ENCODE measurements around the gene FOXE1.

Gene FOXE1

DNA sequence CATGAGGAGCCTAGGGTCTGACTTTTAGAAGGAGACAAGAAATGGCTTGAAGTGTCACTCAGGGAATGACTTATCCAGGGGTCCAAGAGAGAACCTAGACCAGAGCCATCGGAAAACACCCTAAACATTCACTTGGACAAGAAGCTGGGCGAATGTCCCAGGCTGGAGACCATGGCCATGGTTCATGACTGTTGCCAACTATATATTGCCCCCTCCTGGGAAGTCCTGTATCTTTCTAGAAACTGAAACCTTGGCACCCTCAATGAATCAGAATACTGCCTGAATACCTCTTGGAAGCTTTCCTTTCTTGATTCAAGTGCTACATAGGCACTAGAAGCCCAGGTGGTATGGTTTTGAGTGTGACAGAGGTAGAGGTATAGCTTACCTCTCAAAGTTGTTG, 39.4 kb downstream of the FOXE1 start:
- DNase-seq (ENCODE audit: low read depth in 1 of 2, low spot score in 1 of 2): no peak
- Histone ChIP-seq H3K4me3 (replicated peaks; ENCODE audit: insufficient read depth, low read length) (no peak overlapping the region), H3K27ac (replicated peaks) (no peak overlapping the region), H3K27me3 (ENCODE audit: insufficient read depth, poor library complexity, severe bottlenecking) (no peaks in the 10 kb centered on the region)
- TF ChIP-seq, protein P1, sequence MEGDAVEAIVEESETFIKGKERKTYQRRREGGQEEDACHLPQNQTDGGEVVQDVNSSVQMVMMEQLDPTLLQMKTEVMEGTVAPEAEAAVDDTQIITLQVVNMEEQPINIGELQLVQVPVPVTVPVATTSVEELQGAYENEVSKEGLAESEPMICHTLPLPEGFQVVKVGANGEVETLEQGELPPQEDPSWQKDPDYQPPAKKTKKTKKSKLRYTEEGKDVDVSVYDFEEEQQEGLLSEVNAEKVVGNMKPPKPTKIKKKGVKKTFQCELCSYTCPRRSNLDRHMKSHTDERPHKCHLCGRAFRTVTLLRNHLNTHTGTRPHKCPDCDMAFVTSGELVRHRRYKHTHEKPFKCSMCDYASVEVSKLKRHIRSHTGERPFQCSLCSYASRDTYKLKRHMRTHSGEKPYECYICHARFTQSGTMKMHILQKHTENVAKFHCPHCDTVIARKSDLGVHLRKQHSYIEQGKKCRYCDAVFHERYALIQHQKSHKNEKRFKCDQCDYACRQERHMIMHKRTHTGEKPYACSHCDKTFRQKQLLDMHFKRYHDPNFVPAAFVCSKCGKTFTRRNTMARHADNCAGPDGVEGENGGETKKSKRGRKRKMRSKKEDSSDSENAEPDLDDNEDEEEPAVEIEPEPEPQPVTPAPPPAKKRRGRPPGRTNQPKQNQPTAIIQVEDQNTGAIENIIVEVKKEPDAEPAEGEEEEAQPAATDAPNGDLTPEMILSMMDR (IDR thresholded peaks at IDR 0.05; ENCODE audit: insufficient read depth, low read length): no peak
- no peak for TF ChIP-seq REST (IDR thresholded peaks at IDR 0.05; ENCODE audit: insufficient replicate concordance, low read depth)
- no peak for TF ChIP-seq GABPA (IDR thresholded peaks at IDR 0.05; ENCODE audit: low read depth)
- TF ChIP-seq POLR2AphosphoS5 (IDR thresholded peaks at IDR 0.05; ENCODE audit: low read depth): no peak
- no peak for TF ChIP-seq SPI1 (IDR thresholded peaks at IDR 0.05; ENCODE audit: borderline replicate concordance, low read depth)

DNA sequence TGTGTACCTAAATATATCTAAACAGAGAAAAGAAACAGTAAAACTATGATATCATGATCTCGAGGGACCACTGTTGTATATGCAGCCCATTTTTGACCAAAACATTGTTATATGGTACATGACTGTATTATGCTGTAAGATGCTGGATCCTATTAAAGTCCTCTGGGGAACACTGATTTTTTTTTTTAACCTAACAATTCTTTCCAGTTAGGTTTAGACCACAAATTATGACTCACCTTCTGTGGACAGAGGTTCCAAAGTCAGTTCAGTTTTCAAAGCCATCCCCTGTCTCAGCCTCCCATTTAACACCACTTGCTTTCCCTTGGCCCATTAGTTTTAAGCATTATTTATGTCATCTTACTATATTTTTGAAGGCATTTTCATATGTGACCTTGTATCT, 42.2 kb downstream of the FOXE1 start:
- TF ChIP-seq SPI1 (IDR thresholded peaks at IDR 0.05; ENCODE audit: borderline replicate concordance, low read depth) (no peak), REST (IDR thresholded peaks at IDR 0.05; ENCODE audit: insufficient replicate concordance, low read depth) (no peak), POLR2AphosphoS5 (IDR thresholded peaks at IDR 0.05; ENCODE audit: low read depth) (no peak), GABPA (IDR thresholded peaks at IDR 0.05; ENCODE audit: low read depth) (no peak)
- TF ChIP-seq, protein P1 (IDR thresholded peaks at IDR 0.05; ENCODE audit: insufficient read depth, low read length): no peak
- Histone ChIP-seq H3K27ac (replicated peaks) (no peak overlapping the region), H3K27me3 (ENCODE audit: insufficient read depth, poor library complexity, severe bottlenecking) (no peaks in the 10 kb centered on the region), H3K4me3 (replicated peaks; ENCODE audit: insufficient read depth, low read length) (no peak overlapping the region)
- no peak for DNase-seq (ENCODE audit: low read depth in 1 of 2, low spot score in 1 of 2)

DNA sequence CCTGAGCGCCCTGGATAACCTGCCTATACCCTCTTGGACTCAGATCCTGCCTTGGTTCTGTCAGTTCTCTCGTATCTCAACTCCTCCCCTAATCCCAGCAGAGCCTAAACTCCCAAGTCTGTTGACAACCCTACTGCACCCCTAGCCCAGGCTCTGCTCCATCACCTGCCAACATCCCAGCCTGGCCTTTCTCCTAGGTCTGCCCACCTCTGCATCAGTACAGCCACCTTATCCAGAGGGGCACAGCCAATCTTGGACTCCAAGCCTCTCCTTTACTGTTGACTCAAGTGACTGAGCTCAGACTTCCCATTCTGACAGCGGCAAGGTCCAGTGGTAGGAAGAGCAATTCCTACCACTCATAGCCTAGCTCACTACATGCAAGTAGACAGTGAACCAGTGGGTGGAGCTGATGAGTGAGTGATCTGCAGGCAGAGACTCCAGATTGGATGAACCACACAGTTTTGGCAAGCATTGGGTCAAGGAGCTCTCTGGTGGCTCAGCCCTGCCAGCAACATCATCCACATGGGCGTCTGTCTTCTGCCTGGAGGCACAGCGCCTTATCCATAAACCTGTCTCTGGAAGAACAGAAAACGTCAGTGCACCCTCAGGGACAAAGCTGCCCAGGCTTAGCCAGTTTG, 42.8 kb downstream of the FOXE1 start:
- Histone ChIP-seq H3K27ac (replicated peaks) (no peak overlapping the region), H3K27me3 (ENCODE audit: insufficient read depth, poor library complexity, severe bottlenecking) (no peaks in the 10 kb centered on the region), H3K4me3 (replicated peaks; ENCODE audit: insufficient read depth, low read length) (no peak overlapping the region)
- TF ChIP-seq GABPA (IDR thresholded peaks at IDR 0.05; ENCODE audit: low read depth): no peak
- TF ChIP-seq POLR2AphosphoS5 (IDR thresholded peaks at IDR 0.05; ENCODE audit: low read depth): 0 out of 2 replicates have a peak, but pooled peaks have one; percentile 20
- TF ChIP-seq, protein P1 (IDR thresholded peaks at IDR 0.05; ENCODE audit: insufficient read depth, low read length): peak; percentile 26
- peak in 1 of 2 experiments; percentile 74 for DNase-seq (ENCODE audit: low read depth in 1 of 2, low spot score in 1 of 2)
